GM21717 (cell line): Measurements from ENCODE around the gene AP2B1.

Source experiments
- ATAC-seq: cut with Tn5 transposase; IDR thresholded peaks from one replicate; pipeline ENCODE4 v1.9.1; 2021; ENCODE audit warnings: mild to moderate bottlenecking, moderate library complexity; ENCODE audit not compliant: unreplicated experiment

The AP2B1 gene

DNA sequence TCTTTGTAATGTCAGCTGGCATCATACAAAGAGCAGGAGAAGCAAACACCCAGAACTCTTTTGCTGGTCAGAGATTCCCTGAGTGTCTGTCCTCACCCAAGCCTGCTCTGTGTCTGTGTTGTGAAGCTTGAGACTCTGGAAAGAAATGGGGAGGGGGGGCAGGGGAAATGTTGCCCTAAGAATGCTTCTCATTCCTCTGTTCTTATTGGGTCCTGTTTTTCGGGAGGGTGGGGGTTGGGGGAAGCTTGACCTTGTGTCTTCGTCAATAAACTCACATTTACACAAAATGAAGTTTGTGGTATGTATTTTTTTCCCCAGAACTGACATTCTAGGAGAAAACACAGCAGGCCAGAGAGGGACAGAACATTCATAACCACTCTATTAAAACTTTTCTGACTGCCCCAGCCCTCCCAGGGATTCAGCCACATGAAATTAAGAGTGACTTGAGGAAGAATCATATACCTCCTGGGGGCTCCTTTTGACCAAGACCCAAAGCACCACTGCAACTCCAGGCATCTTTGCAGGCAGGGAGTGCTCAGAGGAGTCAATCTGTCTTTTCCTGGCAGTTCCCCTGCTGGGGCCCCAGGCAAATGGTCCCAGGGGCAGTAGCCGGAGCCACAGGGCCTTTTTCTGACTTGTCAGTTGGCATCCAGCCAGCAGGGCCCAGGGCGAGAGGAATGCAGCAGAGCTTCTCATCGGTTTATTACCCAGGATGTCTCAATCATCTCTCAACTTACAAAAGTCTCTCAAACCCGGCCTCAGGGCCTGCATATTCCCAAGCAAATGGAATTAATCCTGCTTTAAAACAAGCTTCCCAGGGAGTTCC lies 139.2 kb downstream of the AP2B1 start:
- ATAC-seq: no peak

DNA sequence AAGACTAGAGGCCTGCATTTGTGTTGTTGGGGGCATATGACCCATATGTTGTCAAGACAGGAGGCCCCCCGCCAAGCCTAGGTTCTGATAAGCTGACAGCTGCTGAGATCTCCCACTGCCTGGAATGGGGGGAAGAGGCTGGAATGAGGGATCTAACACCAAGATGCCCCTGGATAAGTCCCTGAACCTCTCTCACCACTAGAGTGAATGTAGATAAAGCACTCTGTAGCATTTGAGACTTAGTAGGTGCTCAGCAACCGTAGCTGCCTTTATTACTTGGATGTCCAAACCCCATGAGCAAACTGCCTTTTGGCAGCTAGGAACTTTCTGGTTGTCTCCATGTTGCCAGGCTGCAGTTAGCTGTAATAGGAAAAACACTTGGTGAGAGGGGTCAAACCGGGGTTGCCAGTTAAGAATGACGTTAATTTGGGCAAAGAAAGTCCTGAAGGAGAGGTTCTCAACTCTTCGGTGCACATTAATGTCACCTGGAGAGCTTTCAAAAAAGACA lies 139.9 kb downstream of the AP2B1 start:
- ATAC-seq: no peak

DNA sequence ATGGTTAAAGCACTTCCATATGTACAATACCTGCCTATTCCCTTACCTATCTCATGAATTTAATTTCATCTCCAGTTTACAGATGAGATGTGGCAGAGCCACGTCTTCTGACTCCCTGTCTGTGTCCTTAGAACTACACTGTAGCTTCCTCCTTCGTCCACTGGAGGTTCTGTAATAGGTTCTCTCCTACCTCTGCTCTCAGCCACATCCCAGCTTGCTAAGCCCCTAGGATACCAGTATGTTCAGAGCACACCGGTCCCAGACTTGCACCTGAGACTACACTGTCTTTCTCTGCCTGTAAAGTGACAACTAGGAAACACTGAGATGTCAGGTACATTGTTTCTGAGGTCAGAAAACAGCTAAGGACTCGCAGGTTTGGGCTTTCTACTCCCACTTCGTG lies 140.5 kb downstream of the AP2B1 start:
- no peak for ATAC-seq

GRCh38 chr17:35728551-35728950 lies 141.4 kb downstream of the AP2B1 start:
- ATAC-seq: no peak

DNA sequence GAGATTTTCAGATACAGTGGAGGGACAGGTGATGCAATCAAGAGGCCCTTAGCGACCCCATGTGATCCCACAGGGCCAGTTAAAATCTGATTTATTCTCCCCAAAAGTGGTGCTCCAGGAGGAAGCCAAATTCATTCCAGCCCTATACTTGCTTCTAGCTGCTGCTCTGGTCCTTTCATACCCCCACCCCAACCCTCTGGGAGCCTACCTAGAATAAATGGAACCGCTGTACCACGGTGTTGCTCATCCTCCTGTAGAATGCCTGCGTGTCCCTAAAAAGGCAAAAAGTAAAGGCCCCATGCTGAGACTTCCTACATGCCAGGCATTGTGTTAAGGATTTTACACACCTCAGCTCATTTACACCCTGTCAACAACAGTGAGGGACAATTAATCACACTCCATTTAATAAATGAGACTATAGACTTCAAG lies 142.3 kb downstream of the AP2B1 start:
- no peak for ATAC-seq

- ATAC-seq: no peak
Observed at GRCh38 chr17:35730400-35731005, 143.4 kb downstream of the AP2B1 start.

DNA sequence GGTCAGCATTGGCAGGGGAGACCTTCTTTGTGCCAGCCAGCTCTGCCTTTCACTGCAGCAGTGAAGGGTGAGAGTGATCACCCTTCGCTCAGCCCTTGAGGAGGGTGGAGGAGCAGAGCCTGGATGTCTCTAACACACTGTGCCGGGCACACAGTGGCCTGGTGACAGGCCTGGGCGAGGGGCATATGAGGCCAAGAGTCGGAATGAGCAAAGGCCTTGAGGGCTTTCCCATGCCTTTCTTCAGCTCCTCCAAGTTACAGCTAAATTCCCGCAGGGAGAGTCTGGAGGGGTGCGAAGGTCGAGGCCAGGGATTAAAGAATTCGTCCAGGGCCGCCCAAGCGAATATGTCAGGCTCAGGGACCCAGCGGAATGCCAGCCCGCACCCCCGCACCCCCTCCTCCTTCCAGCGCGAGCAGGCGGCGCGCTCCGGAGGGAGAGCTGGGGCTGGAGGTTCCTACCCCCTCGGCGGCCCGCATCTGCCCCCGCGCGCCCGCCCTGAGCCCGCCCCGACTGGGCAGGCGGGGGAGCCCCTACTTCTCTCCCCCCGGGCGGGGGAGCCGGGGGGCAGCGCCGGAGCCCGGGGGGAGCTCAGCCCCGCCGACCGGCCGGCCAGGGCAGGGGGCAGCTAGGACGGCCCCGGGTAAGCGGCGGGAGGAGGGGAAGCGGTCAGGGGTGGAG lies 144.3 kb downstream of the AP2B1 start, which contains the start of gene RASL10B:
Gene RASL10B (plus strand): TSS at position 401 of the 678 bp plus-strand sequence. CDS start 3,546 bp downstream, outside the sequence.
- ATAC-seq: no peak

DNA sequence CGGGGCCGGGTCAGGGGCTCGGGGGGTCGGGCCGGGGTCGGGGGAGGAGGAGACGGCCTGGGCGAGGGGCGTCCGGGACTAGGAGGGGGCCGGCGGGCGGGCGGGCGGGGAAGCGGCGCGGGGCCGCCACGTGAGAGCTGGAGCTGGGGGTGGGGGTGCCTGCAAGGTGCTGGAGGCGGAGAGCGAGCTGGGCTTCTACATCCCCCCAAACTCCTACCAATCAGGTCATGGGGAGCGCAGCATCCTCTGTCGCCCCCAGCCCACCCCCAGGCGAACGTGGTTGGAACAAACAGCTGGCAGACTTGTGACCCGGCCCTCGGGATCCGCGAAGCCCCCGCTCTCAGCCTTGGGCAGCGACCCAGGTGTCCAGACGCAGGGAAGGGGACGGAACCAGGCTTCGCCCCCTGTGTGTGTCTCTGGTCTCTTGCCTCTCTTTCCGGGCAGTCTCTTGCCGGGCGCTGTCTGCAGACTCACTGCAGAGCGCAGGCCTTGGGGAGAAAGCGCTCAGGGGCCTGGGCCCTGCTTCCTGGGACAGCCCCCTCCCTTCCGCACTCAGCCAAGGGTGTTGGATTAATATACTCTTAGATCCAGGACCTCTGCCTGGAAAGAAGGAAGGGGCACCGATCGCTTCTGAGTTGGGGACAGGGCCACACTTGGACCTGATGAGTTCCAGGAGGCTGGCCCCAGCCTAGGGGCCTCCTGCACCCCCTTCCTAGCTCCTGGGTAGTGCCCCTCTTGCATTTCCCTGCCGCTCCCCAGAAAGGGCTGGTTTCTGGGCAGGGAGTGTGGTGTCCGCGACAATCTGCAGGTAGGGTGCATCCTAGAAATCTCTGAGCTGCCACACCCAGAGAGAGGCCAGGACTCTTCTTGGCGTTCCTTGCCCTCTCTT lies 145.0 kb downstream of the AP2B1 start:
- no peak for ATAC-seq

DNA sequence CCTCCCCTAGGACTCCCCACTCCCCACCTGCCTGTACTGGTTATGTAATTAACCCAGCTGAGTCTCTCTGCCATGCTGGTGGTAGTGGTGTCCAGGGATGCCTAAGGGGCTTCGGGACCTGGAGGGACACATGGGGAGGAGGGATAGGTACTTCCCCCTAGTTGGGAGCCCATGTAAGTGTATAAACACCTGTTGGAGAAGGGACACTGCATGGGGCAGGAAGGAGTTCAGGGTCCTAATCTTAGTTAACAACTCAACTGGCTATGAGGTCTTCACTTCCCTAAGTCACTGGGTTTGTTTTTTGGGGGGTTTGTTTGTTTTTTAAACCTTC lies 145.6 kb downstream of the AP2B1 start:
- no peak for ATAC-seq

- ATAC-seq: no peak
Observed at GRCh38 chr17:35733366-35733765, 146.2 kb downstream of the AP2B1 start.

GRCh38 chr17:35734396-35734795 lies 147.3 kb downstream of the AP2B1 start:
- ATAC-seq: no peak

GRCh38 chr17:35735036-35735805 lies 148.1 kb downstream of the AP2B1 start:
- ATAC-seq: no peak

DNA sequence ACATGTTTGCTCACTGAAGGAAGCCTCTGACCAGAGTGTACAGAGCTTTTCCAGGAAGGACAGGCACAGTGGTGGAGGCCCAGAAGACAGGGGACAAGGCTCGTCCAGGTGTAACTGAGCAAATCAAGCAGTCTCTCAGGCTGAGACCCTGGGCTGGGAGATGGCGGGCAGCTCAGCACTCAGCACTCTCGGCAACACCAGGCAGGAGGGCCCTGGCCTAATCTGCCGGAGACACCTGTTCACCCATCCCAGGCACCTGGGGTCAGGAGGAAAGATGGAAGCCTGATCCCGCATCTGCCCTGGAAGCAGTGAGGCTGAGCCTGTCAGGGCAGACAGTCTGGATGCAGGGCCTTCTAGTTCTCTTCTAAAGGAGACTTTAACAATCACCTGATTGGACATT lies 149.1 kb downstream of the AP2B1 start:
- ATAC-seq: no peak

DNA sequence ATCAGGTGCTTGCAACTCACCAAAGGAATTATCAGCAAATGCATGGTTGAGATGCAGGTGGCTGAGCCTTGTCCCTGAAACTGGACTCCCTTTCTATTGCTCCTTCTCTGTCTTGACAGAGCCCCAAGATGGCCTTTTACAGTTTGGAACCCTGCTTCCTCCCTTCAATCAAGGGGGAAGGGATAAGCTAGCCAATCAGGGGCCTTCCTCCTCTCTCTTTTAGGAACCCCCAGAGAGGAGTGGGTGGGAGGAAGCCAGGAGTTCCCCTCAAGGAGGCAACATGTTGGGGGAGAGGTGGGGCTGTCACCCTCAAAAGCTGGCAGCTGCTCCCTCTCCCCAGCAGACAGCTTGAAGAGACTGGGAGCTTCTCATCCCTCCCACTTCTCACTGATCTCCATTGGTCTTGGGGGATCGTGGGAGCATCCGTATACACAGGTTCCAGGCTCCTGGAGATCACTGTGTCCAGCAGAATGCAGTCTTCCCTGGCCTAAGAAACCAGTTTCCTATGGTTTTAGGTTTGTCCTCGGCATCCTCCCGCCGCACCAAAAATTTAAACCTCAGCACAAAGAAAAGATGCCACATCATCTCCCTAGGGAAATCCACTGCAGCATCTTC lies 151.5 kb downstream of the AP2B1 start:
- no peak for ATAC-seq

- no peak for ATAC-seq
Observed at GRCh38 chr17:35740216-35740615, 153.1 kb downstream of the AP2B1 start.

DNA sequence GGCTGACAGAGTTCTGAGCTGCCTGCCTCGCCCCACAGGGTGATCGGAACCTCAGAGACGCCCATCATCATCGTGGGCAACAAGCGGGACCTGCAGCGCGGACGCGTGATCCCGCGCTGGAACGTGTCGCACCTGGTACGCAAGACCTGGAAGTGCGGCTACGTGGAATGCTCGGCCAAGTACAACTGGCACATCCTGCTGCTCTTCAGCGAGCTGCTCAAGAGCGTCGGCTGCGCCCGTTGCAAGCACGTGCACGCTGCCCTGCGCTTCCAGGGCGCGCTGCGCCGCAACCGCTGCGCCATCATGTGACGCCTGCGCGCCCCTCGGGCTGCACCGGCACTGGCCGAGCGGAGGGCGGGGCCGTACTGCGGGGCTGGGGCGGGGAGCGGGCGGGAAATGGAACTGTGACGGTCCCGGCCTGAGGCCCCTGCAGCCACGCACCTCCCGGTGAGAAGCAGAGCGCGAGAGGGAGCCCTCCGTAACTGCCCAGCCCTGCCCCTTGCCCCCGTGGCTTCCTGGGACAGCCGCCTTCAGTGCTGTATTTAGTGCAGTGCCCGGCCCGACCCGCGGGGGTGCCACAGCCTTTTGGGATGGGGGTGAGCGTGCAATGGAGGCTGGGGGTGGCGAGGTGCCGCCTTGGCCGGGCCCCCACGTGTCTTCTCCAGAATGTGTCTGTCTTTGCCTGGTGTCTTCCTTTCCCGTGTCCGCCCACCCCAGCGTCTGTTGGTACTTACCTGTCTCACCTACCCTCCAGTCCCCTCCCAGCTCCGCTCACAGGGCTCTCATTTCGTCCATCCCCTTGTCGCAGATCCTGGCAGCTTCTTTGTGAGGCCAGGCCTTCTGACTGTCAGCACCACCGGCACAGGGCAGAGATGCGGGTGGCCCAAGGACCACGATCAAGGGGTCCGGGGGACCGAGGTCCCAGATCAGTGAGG lies 154.1 kb downstream of the AP2B1 start:
- no peak for ATAC-seq

GRCh38 chr17:35742496-35742895 lies 155.4 kb downstream of the AP2B1 start:
- ATAC-seq: no peak

GRCh38 chr17:35742896-35743477 lies 155.9 kb downstream of the AP2B1 start:
- ATAC-seq: no peak
